Effector memory CD8-positive, alpha-beta T cell (primary cell): ENCODE measurements around the gene VAC14.

Experiments used
- ATAC-seq: fragments of 150-1000 bp; cut with Tn5 transposase; replicated peaks from 2 replicates; pipeline ENCODE4 v1.10.0; 2021; ENCODE audit warnings: mild to moderate bottlenecking, moderate library complexity
- DNase-seq, 3 experiments: peaks; one replicate each; pipeline ENCODE4 v3.0.0; 2021
- H3K27ac Mint-ChIP-seq, 2 donors: one replicate each; pipeline ENCODE4 v1.8.0; 2022; ENCODE audit warnings: mild to moderate bottlenecking in 2 of 2, mixed read lengths in 2 of 2, moderate library complexity in 2 of 2
- H3K27me3 Mint-ChIP-seq, 2 donors: one replicate each; pipeline ENCODE4 v1.8.0; 2022; ENCODE audit warnings: mixed read lengths in 2 of 2
- H3K36me3 Mint-ChIP-seq: one replicate; pipeline ENCODE4 v1.8.0; 2022; ENCODE audit warnings: mild to moderate bottlenecking, moderate library complexity, mixed read lengths; ENCODE audit not compliant: insufficient read depth
- H3K4me1 Mint-ChIP-seq, 2 donors: one replicate each; pipeline ENCODE4 v1.8.0; 2022; ENCODE audit warnings: low read depth in 2 of 2, mixed read lengths in 2 of 2
- H3K4me3 Mint-ChIP-seq, 2 donors: one replicate each; pipeline ENCODE4 v1.8.0; 2022; ENCODE audit warnings: mild to moderate bottlenecking in 2 of 2, mixed read lengths in 2 of 2, moderate library complexity in 2 of 2
- H3K9me3 Mint-ChIP-seq, 2 donors: one replicate each; pipeline ENCODE4 v1.8.0; 2022; ENCODE audit warnings: mixed read lengths in 2 of 2

The VAC14 gene

DNA sequence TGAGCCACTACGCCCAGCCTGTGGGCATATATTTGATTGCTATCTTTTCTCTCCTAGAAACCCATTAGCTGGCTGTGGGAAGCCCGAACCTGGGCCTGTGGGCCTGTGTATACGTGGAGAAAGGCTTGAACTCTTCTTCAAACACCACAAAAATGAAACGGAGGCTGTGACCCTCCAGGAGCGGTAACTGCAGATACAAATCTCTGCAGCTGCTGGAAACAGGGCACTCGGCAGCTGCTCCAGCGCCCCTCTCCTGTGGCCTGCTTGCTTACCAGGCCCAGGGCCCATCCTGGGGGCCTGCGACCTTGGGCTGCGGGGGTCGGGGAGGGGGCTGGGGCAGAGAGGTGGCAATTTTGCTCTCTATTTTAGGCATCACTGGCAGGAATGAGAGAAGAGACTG, 87.1 kb downstream of the VAC14 start:
- H3K36me3 Mint-ChIP-seq, result peaks cover 3% of the 10 kb centered on the region
- no peak overlapping the region for H3K4me3 Mint-ChIP-seq
- no peaks in the 10 kb centered on the region for H3K4me1 Mint-ChIP-seq
- H3K27me3 Mint-ChIP-seq, result no peaks in the 10 kb centered on the region
- ATAC-seq, result no peak
- H3K27ac Mint-ChIP-seq, result no peak overlapping the region
- DNase-seq, result no peak
- H3K9me3 Mint-ChIP-seq, result no peaks in the 10 kb centered on the region

DNA sequence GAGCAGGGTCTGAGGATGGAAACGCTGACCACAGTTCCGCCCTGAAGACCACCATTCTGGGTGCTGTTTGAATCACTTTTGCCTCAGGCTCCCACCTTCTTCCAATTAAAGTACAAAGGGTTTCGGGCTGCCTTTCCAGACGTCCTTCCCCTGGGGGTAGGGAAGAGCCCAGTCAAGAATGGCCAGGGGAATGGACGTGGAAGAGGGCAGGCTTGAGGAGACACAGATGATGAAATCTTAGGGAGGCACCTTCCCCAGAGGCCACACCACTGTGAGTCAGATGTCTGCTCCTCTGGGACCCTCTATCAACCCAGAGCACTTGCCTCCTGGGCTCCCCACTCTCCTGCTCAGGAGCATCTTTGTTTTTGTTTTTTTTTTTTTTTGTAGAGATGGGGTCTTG, 87.6 kb downstream of the VAC14 start:
- Mint-ChIP-seq H3K36me3 (peaks cover 3% of the 10 kb centered on the region), H3K4me1 (no peaks in the 10 kb centered on the region), H3K4me3 (no peak overlapping the region), H3K27ac (no peak overlapping the region), H3K27me3 (no peaks in the 10 kb centered on the region), H3K9me3 (no peaks in the 10 kb centered on the region)
- DNase-seq (no peak), ATAC-seq (no peak)

DNA sequence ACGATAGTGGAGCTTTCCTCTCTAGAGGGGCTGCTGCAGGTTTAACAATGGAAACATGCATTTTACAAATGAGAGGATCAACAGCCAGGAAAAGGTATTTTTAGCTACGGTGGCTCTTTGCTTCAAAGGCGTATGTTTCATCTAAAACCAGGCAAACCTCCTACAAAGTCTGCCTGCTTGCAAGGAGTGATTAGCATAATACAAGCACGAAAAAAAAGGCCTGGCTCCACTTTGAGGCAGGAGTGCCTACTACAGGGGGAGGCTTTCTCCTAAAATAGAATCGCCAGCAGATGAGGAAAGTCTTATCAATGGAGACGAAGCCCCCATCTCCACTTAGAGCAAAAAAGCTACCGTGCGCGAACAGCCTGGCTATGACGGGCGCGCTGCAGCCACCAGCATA, 88.0 kb downstream of the VAC14 start:
- H3K27ac Mint-ChIP-seq, result no peak overlapping the region
- DNase-seq (no peak), ATAC-seq (no peak)
- H3K27me3 Mint-ChIP-seq, result no peaks in the 10 kb centered on the region
- H3K4me1 Mint-ChIP-seq, result no peaks in the 10 kb centered on the region
- H3K4me3 Mint-ChIP-seq, result no peak overlapping the region
- H3K9me3 Mint-ChIP-seq, result no peaks in the 10 kb centered on the region
- H3K36me3 Mint-ChIP-seq, result peaks cover 3% of the 10 kb centered on the region

DNA sequence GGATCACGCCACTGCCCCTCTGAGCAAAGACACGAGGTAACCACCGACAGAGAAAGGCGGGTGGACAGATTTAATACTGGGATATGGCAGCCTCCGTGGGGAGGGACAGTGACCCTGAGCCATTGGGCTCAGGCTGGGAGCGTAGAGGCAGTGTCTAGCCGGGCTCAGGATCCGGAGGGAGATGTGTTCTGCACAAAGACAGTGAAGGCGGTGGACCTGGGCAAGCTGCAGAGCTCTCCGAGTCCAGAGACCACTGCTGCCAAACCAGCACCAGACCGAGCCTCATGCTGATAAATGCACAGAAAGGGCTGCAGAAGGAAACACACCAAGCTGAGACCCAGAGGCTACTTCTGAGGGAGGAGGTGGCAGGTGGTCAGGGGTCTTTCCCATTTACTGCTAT, 88.6 kb downstream of the VAC14 start:
- ATAC-seq, result no peak

DNA sequence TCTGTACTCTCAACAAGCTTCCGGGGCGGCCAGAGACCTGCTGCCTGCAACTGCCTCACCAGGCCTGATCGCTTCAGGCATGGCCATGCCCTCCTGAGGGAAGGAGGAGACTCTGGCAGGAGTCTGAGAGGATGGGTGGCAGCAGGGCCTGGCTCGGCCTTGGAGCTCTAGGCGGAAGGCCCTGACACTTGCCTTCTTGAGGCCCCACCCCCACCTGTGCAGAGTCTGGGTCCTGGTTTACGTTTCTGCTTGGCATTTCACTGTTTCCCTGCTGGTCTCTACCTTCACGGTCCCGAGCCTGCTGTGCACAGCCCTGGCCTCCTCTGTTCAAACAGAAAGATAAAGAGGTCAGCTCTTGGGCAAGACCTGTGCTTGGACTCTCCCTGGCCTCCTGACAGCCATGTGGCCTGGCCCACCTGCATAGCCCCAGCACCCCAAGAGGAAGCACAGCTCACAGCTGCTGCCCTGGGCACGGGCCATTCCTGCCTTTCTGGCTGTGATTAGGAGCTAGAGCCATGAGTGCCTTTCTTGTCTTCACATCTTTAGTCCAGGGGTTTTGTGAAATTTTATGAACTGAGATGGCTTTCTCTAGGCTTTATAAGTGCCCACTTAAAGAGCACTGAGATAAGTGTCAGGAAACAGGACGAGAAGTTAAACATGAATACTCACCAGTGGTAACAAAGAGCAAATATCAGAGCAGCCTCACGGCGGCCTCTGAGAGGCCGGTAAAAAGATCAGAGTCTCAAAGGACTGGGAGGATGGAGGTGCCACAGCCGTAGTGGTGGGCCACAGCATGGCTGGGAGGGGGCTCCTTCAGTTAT, 89.5 kb downstream of the VAC14 start:
- Mint-ChIP-seq H3K4me3 (no peak overlapping the region), H3K4me1 (no peaks in the 10 kb centered on the region), H3K27me3 (no peaks in the 10 kb centered on the region), H3K9me3 (no peaks in the 10 kb centered on the region), H3K27ac (no peak overlapping the region), H3K36me3 (peaks cover 4% of the 10 kb centered on the region)
- ATAC-seq (no peak), DNase-seq (no peak)

More for the DNA sequence above, 88.6 kb downstream of the VAC14 start:
- DNase-seq, result no peak
- no peaks in the 10 kb centered on the region for H3K4me1 Mint-ChIP-seq
- no peaks in the 10 kb centered on the region for H3K27me3 Mint-ChIP-seq
- no peak overlapping the region for H3K27ac Mint-ChIP-seq
- no peaks in the 10 kb centered on the region for H3K9me3 Mint-ChIP-seq
- no peak overlapping the region for H3K4me3 Mint-ChIP-seq
- peaks cover 3% of the 10 kb centered on the region for H3K36me3 Mint-ChIP-seq

DNA sequence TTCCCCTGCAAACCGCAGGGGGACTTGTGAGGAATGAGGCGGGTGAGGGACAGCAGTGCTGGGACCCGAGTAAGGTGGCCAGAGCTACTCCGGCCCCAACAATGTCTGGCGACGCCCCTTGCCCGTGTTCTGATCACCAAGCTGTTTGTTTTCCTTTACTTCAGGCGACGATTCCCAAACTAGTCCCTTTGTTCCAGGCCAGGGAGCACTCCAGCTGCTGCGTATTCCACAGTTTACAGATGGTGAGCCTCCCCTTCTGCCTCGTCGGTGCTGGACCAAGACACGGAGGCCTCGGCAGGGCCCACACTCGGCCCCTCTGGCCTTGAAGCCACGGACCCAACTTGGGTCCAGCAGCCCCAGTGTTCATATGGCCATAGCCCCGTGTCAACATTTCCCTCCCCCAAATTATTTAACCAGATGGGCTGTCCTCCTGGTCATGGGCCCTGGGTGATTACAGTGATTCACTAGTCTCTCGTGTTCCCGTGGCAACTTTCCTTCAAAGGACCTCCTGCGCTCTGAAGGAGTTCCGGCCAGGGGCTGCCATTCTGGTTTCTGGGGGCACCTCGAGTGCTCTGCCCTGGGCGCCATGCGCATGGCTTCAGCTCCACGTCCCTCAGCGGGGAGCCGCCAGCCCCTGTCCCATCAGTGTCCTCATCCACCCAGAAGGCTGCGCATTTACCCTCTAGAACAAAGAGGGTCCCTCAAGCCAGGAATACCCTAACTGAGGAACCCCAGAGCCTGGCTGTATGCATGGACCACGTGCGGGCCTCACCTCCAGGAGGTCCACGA, 90.3 kb downstream of the VAC14 start:
- ATAC-seq, result no peak
- no peaks in the 10 kb centered on the region for H3K9me3 Mint-ChIP-seq
- no peaks in the 10 kb centered on the region for H3K27me3 Mint-ChIP-seq
- DNase-seq, result no peak
- H3K27ac Mint-ChIP-seq, result no peak overlapping the region
- H3K4me3 Mint-ChIP-seq, result no peak overlapping the region
- no peaks in the 10 kb centered on the region for H3K4me1 Mint-ChIP-seq
- peaks cover 6% of the 10 kb centered on the region for H3K36me3 Mint-ChIP-seq

DNA sequence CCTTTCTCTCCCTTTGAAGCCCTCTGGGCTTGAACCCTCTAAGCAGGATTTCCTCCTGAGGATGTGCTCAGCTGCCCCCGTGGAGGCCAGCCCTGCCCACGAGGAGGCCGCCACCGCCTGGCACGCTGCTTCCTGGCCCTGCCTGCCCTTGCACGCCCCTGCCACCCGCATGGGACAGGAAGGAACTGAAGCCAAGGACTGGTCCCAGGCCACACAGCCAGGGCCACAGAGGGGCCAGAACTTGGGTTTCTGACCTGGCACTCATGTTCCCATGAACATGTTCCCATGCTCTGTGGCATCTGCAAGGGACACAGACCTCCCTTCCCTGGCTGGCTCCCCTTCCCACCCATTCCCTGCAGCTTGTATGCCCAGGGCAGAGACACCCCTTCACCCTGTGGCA, 91.0 kb downstream of the VAC14 start:
- no peaks in the 10 kb centered on the region for H3K27me3 Mint-ChIP-seq
- ATAC-seq, result no peak
- no peak for DNase-seq

DNA sequence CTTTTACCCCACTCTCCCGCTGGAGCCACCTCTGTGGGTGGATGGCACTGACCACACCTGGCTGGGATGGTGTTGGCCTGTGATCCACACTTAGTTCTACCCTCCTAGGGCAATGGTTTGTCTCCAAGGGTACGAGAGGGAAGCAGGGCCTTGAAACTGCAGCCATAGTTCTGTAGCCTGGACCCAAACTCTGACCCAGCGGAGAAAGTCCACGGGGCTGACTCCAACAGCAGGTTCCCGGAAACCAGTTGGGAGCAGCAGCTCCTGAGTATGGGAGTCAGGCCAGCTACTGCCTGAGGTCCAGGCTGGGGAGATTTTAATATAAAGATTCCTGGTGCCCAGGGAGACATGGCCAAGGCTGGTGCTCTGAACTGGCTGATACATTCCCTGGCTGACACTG, 91.5 kb downstream of the VAC14 start:
- no peaks in the 10 kb centered on the region for H3K4me1 Mint-ChIP-seq
- H3K9me3 Mint-ChIP-seq, result no peaks in the 10 kb centered on the region
- DNase-seq, result no peak
- no peak for ATAC-seq
- no peak overlapping the region for H3K4me3 Mint-ChIP-seq
- no peaks in the 10 kb centered on the region for H3K27me3 Mint-ChIP-seq
- H3K27ac Mint-ChIP-seq, result no peak overlapping the region
- peaks cover 6% of the 10 kb centered on the region for H3K36me3 Mint-ChIP-seq

More for the DNA sequence above, 91.0 kb downstream of the VAC14 start:
- no peaks in the 10 kb centered on the region for H3K4me1 Mint-ChIP-seq
- no peaks in the 10 kb centered on the region for H3K9me3 Mint-ChIP-seq
- H3K36me3 Mint-ChIP-seq, result peaks cover 6% of the 10 kb centered on the region
- no peak overlapping the region for H3K27ac Mint-ChIP-seq
- H3K4me3 Mint-ChIP-seq, result no peak overlapping the region

DNA sequence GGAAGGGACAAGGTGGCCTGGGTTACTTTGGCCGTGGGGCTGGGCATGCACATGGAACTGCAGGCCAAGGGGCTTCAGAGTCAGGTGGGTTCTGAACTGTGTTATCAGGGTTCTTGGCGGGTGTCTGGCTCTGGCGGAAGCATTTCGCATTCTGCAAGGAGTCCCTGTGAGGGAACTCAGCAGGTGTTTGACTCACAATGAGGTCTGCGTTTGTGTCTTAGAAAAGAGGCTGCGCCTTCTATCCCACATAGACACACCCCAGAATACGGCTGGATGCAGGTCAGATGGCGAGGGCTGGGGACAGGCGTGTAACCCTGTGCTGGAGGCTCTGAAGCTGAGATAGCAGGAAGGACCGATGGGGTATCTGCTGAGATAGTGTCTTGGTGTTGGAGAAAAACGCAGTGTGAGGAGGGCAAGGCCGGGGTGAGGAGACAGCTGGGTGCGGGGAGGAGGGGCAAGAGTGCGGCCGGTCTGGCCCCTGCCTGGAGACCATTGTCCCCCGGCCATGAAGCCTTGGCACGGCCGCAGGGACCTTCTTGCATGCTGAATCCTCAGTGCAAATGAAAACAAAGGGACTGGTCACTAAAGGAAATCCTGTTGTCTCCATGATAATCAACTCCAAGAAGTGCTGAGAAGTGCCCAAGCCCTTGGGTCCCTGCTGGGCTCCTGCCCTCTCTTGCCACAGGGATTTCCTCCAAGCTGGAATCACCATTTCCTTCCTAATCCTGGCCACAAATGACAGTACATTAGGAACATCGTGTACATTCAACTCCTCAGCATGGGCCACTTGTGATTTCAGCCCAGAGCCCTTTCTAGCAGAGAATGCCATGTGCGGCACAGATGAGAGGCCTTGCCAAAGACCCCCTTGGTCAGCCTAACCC, 92.4 kb downstream of the VAC14 start:
- H3K27ac Mint-ChIP-seq, result no peak overlapping the region
- DNase-seq (no peak), ATAC-seq (no peak)
- H3K27me3 Mint-ChIP-seq, result no peaks in the 10 kb centered on the region
- H3K36me3 Mint-ChIP-seq, result peaks cover 6% of the 10 kb centered on the region
- H3K9me3 Mint-ChIP-seq, result no peaks in the 10 kb centered on the region
- H3K4me1 Mint-ChIP-seq, result no peaks in the 10 kb centered on the region
- no peak overlapping the region for H3K4me3 Mint-ChIP-seq

DNA sequence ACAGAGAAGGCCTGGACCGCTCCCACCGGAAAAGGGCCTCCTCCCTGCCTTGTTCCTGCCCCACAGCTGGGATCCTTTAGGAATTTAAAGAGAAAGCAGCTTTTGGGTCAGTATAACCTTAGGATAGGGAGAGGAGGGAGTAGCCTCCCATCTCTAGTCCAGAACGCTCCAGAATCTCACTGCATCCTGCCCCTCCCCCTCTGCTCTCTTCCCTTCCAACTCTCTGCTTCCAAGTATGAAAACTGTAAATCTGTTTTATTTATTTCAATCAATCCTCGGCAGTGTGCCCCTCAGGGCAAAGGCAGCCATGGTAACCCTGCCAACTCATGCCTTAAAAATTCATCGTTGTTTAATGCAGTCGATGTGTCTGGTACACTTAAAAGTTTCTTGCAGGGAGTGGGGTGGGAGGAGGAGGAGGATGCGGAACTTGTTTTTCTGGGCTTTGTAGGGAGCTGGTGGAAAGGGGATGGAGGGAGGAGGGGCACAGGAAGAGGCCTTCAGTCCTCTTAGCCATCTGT, 94.0 kb downstream of the VAC14 start:
- DNase-seq, result no peak
- no peak for ATAC-seq
- peaks cover 6% of the 10 kb centered on the region for H3K36me3 Mint-ChIP-seq
- no peaks in the 10 kb centered on the region for H3K9me3 Mint-ChIP-seq
- peaks cover 2 to 5% of the 10 kb centered on the region in 2 donors for H3K4me1 Mint-ChIP-seq
- H3K27ac Mint-ChIP-seq, result no peak overlapping the region
- H3K27me3 Mint-ChIP-seq, result no peaks in the 10 kb centered on the region
- H3K4me3 Mint-ChIP-seq, result no peak overlapping the region

DNA sequence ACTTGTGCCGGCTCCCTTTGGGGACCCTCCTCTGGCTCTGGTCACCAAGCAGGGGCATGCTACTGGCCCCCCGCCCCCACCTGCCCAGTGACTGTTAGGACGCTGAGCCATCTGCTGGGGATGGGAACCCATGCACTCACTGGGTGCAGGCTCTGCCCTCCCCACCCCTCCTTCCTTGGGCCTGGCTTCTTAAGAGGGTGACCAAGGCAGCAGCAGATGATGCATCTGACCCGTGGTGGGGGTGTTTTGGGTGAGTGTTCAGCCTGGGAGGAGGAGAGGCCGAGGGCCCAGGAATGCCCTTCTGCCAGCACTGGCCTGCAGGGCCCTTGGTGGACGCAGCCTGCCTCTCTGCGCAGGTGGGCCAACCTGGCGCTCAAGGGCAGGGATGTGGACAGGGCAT, 95.9 kb downstream of the VAC14 start:
- H3K27ac Mint-ChIP-seq, result no peak overlapping the region

DNA sequence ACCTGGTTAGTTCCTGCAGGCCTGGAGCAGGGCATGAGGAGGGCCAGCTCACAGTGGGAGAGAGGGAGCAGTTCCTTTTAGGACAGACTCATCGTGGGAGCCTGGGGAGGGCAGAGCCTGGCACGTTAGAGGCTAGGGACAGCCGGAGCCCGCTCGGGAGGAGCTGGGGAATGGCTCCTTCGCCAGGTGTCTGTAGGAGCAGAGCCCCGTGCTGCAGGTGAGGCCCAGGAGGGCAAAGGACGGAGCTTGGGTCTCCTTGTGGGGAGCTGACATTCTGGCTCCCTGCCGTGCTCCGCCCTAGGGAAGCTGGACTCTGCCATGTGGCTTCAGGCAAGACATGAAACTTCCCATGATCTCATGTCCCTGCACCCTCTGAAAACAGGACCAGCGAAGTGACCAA, 96.4 kb downstream of the VAC14 start:
- DNase-seq, result no peak
- ATAC-seq, result no peak
- Mint-ChIP-seq H3K27me3 (no peaks in the 10 kb centered on the region), H3K36me3 (peaks cover 3% of the 10 kb centered on the region), H3K27ac (no peak overlapping the region), H3K4me3 (no peak overlapping the region), H3K4me1 (peaks cover 6 to 9% of the 10 kb centered on the region in 2 donors), H3K9me3 (no peaks in the 10 kb centered on the region)

More for the DNA sequence above, 95.9 kb downstream of the VAC14 start:
- Mint-ChIP-seq H3K36me3 (peaks cover 5% of the 10 kb centered on the region), H3K4me1 (peaks cover 6 to 9% of the 10 kb centered on the region in 2 donors), H3K27me3 (no peaks in the 10 kb centered on the region), H3K9me3 (no peaks in the 10 kb centered on the region), H3K4me3 (no peak overlapping the region)
- ATAC-seq (no peak), DNase-seq (no peak)

DNA sequence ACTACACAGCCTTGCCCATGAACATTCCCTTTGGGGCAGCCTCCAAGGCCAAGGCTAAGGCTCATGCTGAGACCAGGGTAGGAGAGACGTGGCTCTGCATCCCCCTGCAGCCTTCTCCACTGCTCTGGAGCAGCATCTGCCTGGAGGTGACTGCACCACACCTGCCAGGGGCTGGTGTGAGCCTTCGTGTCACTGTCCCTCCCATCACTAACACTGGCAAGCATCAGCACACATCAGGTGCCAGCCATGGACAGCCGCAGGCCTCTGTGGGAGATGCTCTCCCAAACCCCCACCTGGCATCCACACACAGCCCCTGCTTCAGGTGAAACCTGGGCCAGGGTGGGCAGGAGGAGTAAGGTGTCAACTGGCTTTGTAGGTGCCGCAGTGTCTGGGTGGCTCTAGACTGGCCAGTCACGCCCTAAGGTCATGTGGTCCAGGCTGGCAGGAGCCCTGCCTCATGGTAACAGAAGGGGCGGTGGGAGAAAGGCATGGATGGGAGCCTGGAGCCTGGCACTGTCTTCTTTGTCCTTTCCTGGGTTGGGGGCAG, 97.0 kb downstream of the VAC14 start:
- H3K36me3 Mint-ChIP-seq, result peaks cover 3% of the 10 kb centered on the region
- H3K9me3 Mint-ChIP-seq, result no peaks in the 10 kb centered on the region
- H3K27ac Mint-ChIP-seq, result peak overlapping the region in 1 of 2 donors; percentile 51

More for the DNA sequence above, 97.0 kb downstream of the VAC14 start:
- Mint-ChIP-seq H3K27me3 (no peaks in the 10 kb centered on the region), H3K4me3 (no peak overlapping the region), H3K4me1 (peaks cover 6 to 14% of the 10 kb centered on the region in 2 donors)
- ATAC-seq (no peak), DNase-seq (no peak)
